ENCODE data around the gene NPR3.

GRCh38 chr5:32712481-32713360 lies 1.6 kb downstream of the NPR3 start:
- TF ChIP-seq YY1 (IDR thresholded peaks at IDR 0.05) (no peak), CTCF (IDR thresholded peaks at IDR 0.05; ENCODE audit: low read depth, low read length, missing input control) (no peak)

Measured in liver (tissue), 2 donors.